GM08714 (cell line): Measurements from ENCODE around the gene ZKSCAN1.
A peak's percentile ranks its signal among the peaks of the same experiment; 100 is the strongest.

Source experiments
- H3K4me3 ChIP-seq: fragments of 200-500 bp; sonication (Bioruptor generic); 2 replicates; pipeline ENCODE4 v1.5.1; 2014; ENCODE audit warnings: mild to moderate bottlenecking, low read length, inconsistent platforms
- ZNF274 ChIP-seq: IDR thresholded peaks from 2 replicates; pipeline ENCODE4 v1.6.1; 2012; ENCODE audit warnings: mild to moderate bottlenecking, low read depth, low read length

ZKSCAN1 gene

DNA sequence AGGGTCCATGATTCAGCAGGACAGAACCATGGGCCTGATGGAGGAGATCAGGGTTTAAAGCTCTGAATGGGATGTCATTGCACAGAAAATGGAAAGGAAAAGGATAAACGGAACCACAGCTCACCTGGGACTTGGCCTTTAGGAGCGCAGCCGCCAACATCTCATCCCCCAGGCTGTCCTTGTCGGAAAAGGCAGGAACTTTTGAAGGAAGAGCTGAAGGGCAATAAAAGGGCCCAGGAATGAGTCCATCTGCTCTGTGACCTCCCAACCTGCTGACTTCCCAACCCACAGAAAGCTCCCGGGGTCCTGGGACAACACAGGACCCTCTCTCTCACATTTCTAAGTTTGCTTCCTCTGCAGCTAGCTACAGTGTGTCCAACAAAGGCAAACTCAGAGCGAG lies 60.0 kb downstream of the ZKSCAN1 start:
- TF ChIP-seq ZNF274, result no peak
- no peak overlapping the region for H3K4me3 ChIP-seq

DNA sequence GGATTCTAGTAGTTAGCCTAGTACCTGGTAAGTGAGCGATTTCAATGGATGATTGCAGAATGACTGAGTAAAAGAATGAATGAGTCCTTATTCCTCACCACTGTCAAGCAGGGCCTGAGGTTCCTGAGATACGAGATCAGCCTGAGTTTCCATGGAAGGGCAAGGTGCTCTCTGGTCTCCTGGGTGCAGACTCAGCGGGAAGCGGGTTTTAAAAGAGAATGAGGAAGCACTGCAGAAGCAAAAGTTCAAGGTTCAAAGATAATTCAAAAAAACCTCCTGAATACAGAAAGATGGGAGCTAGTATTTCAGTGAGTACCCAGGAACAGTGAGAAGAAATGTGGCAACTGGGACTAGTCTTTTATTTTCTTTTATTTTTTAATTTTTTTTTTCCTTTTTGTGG lies 61.8 kb downstream of the ZKSCAN1 start:
- no peak for TF ChIP-seq ZNF274
- H3K4me3 ChIP-seq, result no peak overlapping the region

DNA sequence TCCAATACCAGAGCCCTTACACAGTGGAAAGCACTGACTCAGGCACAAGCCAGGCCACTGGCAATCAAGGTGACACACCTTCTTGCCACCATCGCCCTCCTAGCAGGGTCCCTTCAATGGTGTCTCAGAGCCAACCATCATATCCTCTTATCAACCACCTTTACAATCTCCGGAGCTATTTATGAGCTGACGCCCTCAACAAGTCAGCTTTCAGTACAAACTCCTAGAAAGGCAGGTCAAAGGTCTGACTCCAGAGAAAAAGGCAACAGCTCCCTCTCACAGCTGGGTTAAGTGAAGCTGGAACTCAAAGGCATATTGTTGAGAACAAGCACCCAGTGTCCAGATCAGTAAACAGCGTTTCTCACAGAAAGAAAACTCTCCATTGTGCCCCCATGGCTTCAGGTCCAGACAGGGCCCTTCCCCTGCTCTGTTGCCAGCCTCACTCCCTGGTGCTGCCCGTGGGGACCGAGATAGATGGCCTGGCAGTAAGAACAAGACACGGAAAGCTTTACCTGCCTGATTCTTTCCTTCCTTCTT lies 63.7 kb downstream of the ZKSCAN1 start:
- no peak overlapping the region for H3K4me3 ChIP-seq
- TF ChIP-seq ZNF274, result no peak

DNA sequence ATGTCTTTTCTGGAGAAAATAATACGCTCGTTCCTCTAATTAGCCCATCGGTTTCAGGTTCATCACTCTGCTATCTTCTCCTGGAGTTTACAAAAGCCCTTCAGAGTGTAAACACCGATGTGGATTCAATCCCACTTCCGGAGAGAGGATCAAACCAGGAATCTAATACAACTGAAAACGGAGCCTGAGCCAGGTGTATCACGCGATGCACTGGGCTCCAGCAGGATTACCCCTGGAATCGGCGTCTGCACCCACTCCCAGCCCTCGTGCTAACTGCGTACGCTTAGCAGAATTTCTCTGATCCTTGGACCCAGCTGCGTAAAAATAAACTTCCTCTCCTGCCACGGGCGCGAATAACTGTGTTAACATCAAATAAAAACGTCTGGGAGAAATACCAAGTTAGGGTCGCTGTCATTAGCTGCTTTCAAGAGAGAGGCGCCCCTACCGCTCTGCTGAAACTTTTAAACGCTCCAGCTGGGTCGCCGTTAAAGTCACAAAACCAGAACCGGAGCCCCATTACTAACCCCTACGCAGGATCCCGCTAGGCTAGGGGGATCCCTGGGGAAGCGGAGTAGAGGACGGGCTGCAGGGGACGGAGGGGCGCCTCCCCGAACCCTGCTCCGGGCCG lies 65.6 kb downstream of the ZKSCAN1 start:
- no peak for TF ChIP-seq ZNF274
- peak overlapping the region; percentile 100 for H3K4me3 ChIP-seq

DNA sequence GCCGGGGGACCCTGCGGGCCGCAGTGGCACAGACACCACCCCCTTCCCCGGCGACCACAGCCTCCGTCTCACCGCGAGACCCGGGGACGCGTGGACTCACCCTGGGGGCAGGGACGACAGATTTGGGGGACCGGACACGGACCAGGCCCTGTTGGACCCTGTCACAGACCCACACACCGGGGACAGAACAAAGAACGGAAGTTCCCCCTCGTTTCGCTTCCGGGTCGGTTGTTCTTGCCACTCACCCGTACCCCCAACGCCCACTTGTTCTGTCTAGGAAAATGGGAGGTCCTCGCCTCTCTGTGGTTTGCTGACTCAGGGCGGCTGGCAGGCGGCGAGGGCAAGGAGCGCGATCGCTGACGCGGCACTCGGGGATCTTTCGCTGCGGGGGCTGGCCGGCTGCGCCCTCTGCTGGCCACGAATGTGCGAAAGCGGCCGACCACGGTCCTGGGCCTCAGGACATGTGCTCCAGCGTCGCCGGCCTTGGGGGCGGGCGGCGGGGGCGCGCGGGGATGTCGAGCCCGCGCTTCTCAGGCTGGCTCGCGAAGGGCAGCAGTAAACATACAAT lies 66.2 kb downstream of the ZKSCAN1 start, which contains the start of gene ZNF3:
TSS of gene ZNF3 (minus strand) at position 189 of the 568 bp plus-strand sequence. CDS start 4,366 bp downstream, outside the sequence.
- peak within 1 kb of the TSS; percentile 100 for H3K4me3 ChIP-seq
- TF ChIP-seq ZNF274, result no peak

DNA sequence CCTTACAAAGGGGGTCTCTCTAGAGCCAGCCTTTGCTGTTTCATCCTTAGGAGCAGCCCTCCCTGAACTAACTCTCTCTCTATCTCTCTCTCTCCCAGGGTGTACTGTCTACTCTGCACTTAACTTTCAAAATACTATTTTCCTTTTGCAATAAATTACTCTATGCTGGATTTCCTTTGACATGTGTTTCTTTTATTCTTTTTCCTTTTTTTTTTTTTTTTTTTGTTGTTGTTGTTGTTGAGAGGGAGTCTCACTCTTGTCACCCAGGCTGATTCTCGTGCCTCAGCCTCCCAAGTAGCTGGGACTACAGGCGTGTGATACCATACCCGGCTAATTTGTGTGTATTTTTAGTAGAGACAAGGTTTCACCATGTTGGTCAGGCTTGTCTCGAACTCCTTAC lies 67.6 kb downstream of the ZKSCAN1 start:
- H3K4me3 ChIP-seq, result no peak overlapping the region
- TF ChIP-seq ZNF274, result no peak

DNA sequence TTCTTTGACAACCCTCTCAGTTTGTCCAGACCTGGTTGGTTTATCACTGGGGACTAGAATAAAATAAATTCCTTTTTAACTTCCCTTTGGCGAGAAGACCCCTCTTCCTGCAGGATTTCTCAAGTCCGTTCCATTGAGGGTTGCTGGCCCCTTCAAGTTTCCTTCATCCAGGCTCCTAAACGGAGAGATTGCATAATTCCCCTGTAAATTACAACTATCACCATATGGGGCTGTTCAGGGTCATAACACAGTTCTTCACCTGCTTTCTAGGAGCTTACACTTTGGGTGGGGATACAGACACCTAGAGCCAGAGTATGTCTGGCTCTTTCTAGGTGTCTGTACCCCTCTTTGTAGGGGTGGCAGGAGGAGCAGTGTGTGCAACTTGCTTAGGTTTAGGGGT lies 70.1 kb downstream of the ZKSCAN1 start:
- no peak for TF ChIP-seq ZNF274
- H3K4me3 ChIP-seq, result no peak overlapping the region

DNA sequence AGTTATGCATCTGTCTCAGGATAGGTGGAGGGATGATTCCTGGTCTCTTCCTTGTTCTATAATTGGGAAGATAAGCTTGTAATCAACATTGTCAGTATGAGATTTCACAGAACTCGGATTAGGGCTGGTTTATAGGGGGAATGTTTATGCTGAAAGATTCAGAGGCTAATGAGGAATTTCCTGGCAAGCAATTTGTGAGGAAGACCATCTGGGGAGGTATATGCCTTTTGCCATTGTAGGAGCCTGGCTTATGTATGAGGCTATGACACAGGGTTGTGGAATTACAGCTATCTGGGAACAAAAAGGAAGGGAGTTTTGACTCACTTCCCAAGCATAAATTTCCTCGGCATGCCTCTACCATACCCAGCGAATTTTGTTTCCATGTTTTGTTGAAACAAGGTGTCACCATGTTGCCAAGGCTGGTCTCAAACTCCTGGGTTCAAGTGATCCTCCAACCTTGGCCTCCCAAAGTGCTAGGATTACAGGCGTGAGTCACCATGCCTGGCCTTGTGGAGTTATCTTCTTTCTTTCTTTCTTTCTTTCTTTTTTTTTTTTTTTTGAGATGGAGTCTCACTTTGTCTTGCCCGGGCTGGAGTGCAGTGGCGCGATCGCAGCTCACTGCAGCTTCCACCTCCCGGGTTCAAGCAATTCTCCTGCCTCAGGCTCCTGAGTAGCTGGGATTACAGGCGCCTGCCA lies 71.8 kb downstream of the ZKSCAN1 start:
- no peak overlapping the region for H3K4me3 ChIP-seq
- no peak for TF ChIP-seq ZNF274

DNA sequence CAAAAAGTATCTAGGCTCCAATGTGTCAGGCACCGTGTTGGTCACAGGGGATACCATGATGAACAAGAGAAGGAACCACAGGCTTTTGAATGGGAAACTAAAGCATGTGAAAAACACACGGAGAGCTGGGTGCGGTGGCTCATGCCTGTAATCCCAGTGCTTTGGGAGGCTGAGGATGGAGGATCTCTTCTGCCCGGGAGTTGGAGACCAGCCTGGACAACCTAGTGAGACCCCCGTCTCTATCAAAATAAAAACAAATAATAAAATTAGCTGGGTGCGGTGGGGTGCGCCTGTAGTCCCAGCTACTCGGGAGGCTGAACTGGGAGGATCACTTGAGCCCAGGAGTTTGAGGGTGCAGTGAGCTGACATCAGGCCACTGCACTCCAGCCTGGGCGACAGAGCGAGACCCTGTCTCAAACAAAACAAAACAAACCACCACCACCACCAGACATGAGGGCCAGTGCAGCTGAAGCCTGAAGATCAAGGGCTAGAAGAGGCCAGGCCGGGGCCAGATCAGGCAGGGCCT lies 72.8 kb downstream of the ZKSCAN1 start:
- peak overlapping the region; percentile 87; the same call in 1 of the 2 replicates for H3K4me3 ChIP-seq
- no peak for TF ChIP-seq ZNF274

DNA sequence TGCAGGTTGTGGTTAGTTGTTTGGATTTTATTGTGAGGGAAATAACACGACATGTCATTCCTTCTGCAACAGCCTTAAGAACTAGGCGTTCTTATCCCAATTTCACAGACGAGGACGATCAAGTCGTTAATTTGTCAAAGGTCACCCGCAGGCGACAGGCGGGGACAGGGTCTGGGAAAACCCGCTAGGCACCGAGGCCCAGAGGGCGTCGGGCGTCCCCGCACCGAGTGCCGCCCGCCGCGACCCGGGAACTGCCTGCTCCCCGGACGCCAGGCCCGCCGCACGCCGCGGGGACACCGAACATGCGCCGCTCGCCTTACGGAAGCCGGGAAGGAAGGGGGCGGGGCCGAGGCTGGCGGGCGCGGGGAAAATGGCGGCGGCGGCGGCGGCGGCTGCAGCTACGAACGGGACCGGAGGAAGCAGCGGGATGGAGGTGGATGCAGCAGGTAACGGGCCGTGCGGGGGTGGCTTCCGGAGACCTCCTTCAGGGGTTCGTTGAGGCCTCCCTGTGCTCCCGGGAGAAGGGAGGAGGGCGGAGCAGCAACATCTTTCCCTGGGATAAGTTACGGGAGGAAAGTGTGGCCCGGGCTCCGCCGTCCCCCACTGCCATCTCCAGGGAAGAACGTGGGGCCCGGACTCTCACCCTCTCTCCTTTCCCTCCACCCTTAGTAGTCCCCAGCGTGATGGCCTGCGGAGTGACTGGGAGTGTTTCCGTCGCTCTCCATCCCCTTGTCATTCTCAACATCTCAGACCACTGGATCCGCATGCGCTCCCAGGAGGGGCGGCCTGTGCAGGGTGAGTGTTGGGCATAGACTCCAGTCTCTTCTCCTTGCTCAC lies 73.4 kb downstream of the ZKSCAN1 start, which contains the start of gene COPS6:
TSS of gene COPS6 (plus strand) at position 349 of the 837 bp plus-strand sequence. CDS start at position 371, 22 bp downstream.
- TF ChIP-seq ZNF274, result no peak
- peak within 1 kb of the TSS; percentile 87 for H3K4me3 ChIP-seq

DNA sequence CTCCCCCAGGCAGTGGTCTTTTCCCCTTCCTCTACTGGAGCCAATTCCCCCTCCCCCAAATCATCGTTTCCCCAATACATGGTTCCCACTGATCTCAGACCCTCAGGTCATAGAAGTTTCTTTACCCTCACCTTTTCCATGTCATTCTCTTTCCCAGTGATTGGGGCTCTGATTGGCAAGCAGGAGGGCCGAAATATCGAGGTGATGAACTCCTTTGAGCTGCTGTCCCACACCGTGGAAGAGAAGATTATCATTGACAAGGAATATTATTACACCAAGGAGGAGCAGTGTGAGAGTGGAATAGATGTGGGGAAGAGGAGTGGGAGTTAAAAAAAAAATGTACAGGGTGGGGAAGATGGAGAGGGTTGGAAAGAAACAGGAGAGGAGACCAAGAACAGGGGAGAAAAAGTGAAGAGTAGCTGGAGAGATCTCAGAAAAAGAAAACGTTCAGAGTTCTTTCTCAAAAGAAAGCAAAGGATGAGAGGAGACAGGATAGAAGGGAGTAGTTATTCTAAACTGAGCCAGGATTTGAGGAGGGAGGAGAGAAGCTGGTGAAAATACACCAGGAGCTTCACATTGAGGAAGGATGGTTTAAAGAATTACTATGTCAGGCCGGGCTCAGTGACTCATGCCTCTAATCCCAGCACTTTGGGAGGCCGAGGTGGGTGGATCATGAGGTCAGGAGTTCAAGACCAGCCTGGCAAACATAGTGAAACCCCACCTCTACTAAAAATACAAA lies 74.2 kb downstream of the ZKSCAN1 start:
- no peak for TF ChIP-seq ZNF274
- peak overlapping the region; percentile 87 for H3K4me3 ChIP-seq

DNA sequence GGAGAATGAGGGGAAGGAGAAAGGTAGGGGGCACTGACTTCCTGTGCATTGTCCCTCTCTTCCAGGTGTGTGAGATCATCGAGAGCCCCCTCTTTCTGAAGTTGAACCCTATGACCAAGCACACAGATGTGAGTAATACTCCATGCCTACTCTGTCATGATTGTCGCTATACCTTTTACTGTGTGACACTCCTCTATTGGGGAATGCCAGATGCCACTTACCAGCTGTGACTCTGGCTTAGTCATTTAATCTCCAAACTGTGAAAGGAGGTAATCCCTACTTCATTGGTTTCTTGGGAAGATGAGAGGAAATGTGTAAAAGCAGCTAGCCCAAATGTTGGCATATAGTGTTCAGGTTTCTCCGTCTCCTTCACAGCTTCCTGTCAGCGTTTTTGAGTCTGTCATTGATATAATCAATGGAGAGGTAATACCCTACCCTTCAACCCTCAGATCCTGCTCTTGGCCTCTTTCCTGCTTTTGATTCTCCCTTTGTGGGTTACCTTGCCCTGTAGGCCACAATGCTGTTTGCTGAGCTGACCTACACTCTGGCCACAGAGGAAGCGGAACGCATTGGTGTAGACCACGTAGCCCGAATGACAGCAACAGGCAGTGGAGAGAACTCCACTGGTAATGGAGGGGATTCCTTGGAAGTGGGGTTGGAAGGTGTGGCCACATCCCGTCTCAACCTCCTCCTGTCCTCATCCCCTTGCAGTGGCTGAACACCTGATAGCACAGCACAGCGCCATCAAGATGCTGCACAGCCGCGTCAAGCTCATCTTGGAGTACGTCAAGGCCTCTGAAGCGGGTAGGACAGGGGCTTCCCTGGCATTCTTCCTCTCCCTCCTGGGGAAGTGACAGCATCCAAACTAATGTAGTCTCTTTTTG lies 75.4 kb downstream of the ZKSCAN1 start:
- TF ChIP-seq ZNF274, result no peak
- no peak overlapping the region for H3K4me3 ChIP-seq
